Dedifferentiated amniotic fluid mesenchymal stem cell (primary cell): ENCODE results near the gene RTP2.
"Not testable (repeated sequence)": the region's sequence is repeated elsewhere in the genome, so short reads cannot be mapped to it uniquely, and the experiment has no call there.

Source experiments
- DNase-seq: peaks from one replicate; pipeline ENCODE4 v3.0.0-alpha.2; 2016; ENCODE audit errors: extremely low spot score

Gene RTP2

DNA sequence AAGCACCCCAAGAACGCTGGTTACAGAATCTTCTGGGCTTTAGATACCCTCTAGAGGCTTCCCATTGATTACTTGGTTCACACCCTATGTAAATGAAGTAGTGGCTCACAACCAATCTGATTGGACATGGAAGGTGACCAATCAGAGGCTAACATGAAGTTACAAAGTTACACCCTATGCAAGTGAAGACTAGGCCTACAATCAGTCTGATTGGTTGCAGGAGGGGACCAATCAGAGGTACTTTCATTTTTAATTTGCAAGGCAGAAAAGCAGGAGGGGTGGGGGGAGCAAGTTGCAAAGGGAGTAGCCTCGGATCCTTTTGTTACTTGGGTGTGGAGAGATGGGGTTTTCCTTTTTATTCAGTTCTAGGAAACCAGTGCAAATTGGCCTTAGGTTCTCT, 11.1 kb upstream of the RTP2 start:
- no peak for DNase-seq

DNA sequence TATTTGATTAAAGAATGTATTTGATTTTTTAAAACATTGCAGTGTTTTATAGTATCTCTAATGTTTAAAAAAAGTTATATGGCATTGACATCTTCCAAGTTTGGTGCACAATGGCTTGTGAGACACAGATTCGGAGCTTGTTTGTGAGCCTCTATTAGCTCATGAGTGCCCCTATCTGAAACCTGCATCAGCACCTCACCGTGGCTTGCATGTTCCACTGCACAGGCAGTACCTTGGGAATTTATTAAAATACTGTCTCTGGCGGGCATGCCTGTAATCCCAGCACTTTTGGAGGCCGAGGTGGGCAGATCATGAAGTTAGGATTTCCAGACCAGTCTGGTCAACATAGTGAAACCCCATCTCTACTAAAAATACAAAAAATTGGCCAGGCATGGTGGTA, 6.8 kb upstream of the RTP2 start:
- DNase-seq, result no peak

GRCh38 chr3:187708696-187709095, 6.3 kb upstream of the RTP2 start:
- DNase-seq, result no peak

DNA sequence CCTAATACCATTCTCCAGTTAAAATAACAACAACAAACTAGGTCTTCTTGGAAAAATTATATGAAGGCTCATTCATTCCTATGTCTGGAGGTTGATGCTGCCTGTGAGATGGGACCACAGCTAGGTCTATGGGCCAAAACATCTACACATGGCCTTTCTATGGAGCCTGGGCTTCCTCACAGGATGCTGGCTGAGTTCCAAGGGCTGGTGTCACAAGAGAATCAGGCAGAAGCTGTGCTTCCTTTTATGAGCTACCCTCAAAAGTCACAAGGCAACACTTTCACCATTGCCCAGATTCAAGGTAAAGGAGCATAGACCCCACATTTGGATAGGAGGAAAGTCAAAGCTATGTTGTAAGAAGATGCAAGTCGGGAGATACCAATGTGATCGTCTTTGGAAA, 4.6 kb upstream of the RTP2 start:
- DNase-seq, result no peak

DNA sequence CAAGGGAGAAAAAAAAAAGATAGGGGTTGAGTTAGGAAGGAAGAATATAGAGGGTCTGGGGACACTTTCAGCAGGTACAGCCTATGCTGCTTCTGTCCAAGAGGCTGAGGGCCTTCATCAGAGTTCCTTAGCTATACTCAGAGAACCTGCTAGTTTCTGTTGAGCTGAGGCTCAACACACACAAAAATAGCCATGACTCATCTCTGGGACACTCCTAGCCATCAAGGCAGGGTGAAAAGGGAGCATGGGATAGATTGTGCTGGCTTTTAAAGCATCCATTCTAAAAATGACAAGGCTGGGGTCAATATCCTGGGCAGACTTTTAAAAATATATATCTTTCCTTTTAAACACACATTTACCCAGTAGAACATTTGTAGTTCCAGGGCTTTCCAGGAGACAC, 2.8 kb upstream of the RTP2 start:
- peak; percentile 27 for DNase-seq

DNA sequence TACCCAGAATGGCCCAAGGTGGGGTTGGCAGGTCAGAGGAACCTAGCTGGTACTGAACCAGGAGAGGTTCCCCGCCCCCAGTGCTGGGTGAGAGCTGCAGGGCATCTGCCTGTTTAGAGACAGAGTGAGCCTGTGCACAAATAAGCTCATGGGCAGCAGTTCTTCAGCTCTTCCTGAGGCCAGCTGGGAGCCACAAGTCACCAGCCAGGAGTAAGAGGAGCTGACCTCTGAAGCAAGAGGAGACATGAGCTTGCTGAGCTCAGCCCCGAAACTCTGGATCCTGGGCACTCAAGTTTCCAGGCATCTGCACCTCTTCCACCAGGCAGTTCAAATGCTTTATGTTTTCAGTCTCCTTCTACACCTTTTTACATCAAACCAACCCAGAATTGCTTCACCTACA, 2.1 kb downstream of the RTP2 start:
- DNase-seq, result no peak

DNA sequence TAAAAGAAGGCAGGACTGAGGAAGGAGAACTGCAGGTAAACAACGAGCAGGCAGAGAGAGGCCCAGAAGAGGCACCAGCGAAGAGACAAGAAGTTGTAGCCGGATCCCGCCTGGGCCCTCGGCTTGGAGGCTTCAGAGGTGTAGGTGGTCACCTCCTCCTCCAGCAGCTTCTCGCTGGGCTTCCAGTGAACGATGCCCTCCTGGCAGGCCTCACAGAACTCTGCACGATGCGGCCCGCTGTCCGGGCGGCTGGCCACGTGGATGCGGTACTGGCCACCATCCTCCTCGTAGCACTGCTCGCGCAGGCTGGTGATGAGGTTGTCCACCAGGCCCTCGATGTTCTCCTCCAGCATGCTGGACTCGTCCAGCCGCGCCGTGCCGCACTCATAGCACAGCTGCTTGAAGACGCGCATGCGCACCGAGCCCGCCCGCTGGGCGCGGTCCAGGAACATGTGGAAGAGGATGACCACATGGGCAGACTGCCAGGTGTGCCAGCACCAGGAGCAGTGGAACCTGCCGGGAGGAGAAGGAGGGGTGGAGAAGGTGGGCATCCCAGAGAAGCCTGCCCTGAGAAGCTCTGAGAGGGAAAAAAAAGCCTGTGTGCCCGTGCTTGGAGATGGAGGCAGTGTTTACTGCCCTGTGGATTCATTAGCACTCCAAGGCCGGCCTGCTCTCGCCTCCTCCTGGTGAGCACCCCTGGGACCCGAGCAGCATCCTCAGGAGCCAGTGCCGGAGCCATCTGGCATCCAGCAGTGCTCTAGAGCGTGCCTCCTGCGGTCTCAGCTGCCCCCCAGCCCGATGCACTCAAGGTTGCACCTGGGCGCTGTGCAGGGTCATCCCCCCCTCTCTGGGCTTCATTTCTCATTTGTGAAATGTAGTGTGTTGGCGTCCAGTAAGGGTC, 3.6 kb downstream of the RTP2 start:
- DNase-seq, result no peak

- DNase-seq, result no peak
Observed at GRCh38 chr3:187696021-187696420, 6.3 kb downstream of the RTP2 start.

DNA sequence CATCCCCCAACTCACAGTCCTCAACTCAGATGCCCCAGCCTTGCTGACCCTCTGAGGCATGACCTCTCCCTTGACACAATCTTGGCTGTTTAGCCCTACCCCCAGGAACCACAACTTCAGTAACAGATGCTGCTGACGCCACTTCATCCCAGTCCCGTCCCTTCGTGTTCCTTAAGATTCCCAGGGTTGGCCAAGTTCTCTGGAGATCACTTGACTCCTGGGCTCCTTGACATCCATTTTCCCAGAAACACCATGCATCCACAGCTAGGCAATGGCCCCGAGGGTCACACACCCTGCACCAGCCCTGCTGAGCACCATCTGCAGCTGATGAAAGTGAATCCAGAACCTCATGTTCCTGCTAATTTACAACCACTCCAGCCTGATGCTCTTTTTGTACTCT, 6.9 kb downstream of the RTP2 start:
- DNase-seq, result no peak

DNA sequence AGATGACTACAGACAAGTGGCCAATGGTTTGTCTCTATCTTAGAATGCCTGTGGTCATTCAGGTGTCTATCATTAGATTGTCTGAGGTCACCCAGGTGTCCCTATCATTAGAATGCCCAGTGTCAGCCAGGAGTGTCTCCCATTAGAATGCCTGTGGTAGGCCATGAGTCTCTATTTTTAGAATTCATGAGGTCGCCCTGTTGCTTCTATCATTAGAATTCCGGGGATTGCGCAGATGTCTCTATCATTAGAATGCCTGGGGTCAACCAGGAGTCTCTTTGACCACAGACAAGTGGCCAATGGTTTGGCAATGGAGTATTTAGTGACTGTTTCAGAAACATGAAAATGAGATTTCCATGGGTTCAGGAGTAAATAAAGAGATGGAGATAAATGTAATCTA, 7.6 kb downstream of the RTP2 start:
- no peak for DNase-seq

GRCh38 chr3:187693431-187693830, 8.9 kb downstream of the RTP2 start:
- DNase-seq, result no peak

GRCh38 chr3:187689984-187690383, 12.4 kb downstream of the RTP2 start:
- DNase-seq, result no peak

GRCh38 chr3:187686621-187687273, 15.6 kb downstream of the RTP2 start:
- no peak for DNase-seq

- DNase-seq, result no peak
Observed at GRCh38 chr3:187685948-187686347, 16.4 kb downstream of the RTP2 start.

DNA sequence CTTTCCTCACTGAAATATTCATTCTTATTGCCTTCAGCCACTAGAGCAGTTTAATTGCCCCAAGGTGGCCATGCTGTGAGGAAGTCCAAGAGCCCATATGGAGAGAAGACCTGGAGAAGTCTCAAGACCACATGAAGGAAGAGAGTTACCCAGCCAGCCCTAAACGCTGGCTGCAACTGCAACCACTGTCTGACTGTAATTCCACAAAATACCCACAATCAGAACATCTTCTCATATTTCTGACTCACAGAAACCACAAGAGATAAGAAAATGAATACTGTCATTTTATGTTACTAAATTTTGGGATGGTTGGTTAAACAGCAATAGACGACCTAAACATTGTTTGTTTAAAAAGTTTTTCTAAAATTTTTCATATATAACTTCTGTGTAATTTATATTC, 17.5 kb downstream of the RTP2 start:
- DNase-seq, result no peak

GRCh38 chr3:187684444-187684843, 17.9 kb downstream of the RTP2 start:
- DNase-seq, result no peak

GRCh38 chr3:187681756-187682155, 20.6 kb downstream of the RTP2 start:
- DNase-seq, result not testable (repeated sequence)

- peak; percentile 80 for DNase-seq
Observed at GRCh38 chr3:187679638-187680396, 22.5 kb downstream of the RTP2 start.

GRCh38 chr3:187678726-187679268, 23.6 kb downstream of the RTP2 start:
- peak; percentile 49 for DNase-seq

DNA sequence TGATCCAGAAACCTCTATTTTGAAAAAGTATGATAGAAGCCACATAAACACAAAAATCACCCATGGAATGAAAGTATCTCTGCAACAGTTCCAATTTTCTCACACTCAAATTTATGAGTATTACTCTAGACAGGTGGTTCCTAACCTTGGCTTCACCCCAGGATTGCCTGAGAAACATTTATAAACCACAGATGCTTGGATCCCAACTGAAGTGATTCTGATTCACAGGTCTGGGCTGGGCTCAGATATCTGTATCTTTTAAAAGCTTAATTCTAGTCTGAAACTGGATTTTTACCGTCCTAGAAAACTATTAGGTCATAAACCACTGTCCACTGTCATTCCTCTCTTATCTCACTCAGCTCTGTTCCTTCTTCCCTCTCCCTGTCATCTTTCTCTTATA, 24.8 kb downstream of the RTP2 start:
- no peak for DNase-seq

DNA sequence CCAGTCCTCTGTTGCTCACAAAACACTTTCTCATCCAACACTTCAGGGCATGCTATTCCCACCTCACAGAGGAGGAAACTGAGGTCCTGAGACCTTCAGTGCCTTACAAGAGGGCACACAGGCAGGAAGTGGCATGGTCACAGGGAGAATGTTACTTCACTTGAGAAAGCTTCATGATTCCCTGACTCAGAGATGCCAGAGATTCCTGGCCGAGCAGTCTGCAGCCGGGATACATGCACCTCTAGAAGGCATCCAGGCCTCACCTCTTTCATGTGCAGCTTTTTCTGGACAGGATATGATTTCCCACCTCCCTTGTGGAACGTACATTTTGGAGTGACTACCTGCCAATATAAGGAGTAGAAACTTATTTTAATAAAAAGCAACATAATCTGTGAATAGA, 29.3 kb downstream of the RTP2 start:
- no peak for DNase-seq
